Measurements from ENCODE around the gene P2RX6. TPM values are rescaled to one million over a fixed set of nuclear protein-coding genes. Genes with fewer than 3 reads are reported as not detected.
"Not testable (repeated sequence)": the region's sequence is repeated elsewhere in the genome, so short reads cannot be mapped to it uniquely, and the experiment has no call there.

The P2RX6 gene
- total RNA-seq, 2 experiments from 2014 or later, result 0.82 to 1.9 TPM

DNA sequence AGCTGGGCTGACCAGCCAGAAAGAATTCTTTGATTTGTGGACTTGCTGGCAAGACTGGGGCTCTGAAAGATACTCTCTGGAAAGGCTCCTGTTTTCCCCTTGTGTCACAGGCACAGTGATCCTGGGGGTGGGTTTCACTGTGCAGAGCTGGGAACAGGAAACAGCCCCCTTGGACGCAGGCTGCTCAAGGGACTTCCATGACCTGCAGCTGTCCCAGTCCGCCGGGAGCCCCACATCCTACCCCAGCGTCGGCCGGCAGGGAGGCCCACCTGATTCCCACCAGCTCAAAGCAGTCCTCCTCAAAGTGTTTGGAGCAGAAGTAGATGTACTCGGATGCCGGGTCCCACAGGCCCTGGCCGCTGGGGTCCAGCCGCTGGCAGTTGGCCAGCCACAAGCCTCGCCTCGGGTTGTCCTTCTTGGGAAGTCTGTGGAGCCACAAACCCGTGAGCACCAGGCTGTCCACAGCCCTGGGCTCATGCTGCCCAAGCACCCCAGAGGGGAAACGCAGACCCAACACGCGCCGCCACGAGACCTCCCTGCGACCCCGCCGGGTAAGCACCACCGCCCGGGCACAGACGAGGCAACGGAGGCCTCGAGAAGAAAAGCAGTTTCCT, 13.9 kb upstream of the P2RX6 start:
- Mint-ChIP-seq H3K9me3 (no peaks in the 10 kb centered on the region), H3K4me1 (peaks cover 18% of the 10 kb centered on the region), H3K4me3 (peak overlapping the region; percentile 96), H3K36me3 (peaks cover 4% of the 10 kb centered on the region), H3K27me3 (no peaks in the 10 kb centered on the region), H3K27ac (peak overlapping the region; percentile 99)
- DNase-seq (no peak), ATAC-seq (ENCODE audit: low read depth) (no peak)
- POLR2A ChIA-PET, result interaction anchor here (1.2 to 3.4 kb wide), 3 partner anchors 11 to 19 kb away, joined by 3 to 23 read pairs (median 16); partner anchors contain the start of gene LZTR1

DNA sequence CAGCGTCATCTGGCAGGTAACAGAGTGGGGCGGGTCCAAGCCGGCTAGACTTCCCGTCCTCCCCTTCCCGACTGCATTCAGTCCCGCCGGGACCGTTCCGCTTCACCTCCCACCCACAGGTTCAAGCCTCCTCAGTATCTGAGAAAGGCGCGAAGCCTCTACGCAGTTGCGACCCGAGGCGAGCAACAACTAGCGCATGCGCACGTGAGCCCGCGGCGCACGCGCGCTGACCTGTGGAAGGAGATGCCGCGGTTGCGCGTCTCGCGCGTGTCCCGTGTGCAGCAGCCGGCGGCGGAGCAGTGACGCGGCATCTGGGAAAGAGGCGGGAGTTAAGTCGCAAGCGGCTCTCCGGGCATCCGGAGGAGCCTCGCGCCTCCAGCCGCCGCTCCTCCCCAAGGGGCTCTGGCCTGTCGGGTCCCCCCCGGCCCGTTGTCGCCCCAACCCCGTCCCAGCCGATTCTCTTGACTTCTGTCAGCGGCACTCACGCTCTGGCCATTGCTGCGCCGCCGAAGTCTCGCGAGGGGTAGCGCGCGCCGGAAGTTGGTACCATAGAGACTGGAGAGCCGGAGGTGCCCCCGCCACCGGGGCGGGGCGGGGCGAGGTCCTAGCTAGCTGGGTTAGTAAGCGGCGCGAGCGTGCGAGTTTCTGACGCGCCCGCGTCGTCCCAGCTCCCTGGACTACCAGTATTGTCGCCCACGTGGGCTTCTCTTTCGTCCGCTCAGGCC, 13.2 kb upstream of the P2RX6 start, which contains the start of gene THAP7:
THAP7 (minus strand) TSS at position 518 of the 725 bp plus-strand sequence; CDS start at position 311, 207 bp downstream.
- POLR2A ChIA-PET, result interaction anchor here (0.9 to 2.7 kb wide), 6 partner anchors 11 to 31 kb away, joined by 3 to 18 read pairs (median 4); partner anchors contain the start of genes LZTR1, P2RX6 and SLC7A4
- H3K27me3 Mint-ChIP-seq, result no peaks in the 10 kb centered on the region
- H3K9me3 Mint-ChIP-seq, result no peaks in the 10 kb centered on the region
- H3K4me1 Mint-ChIP-seq, result peaks cover 18% of the 10 kb centered on the region
- ATAC-seq (ENCODE audit: low read depth), result peak; percentile 90
- H3K27ac Mint-ChIP-seq, result peak within 1 kb of the TSS; percentile 99
- peak; percentile 98 for DNase-seq
- peaks cover 4% of the 10 kb centered on the region for H3K36me3 Mint-ChIP-seq
- peak within 1 kb of the TSS; percentile 96 for H3K4me3 Mint-ChIP-seq

DNA sequence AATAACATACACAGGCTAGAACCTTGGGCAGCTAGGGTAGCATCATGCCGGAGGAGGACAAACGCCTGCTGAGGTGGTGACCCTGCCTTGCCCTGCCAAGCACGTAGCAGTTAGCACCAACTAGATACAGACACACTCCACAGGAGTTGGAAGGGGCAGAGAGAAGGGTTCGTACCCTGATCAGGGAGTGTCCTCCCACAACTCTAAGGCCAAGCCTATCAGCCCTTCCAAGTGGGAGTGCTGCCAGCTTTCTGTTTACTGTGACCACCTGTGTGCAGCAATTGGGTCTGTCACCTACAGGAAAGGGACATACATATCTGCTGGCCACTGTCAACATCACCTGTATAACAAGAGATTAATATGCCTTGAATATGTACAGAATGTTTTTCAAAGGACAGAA, 11.2 kb upstream of the P2RX6 start:
- Mint-ChIP-seq H3K27ac (no peak overlapping the region), H3K36me3 (peaks cover 4% of the 10 kb centered on the region), H3K4me3 (peak overlapping the region; percentile 96), H3K27me3 (no peaks in the 10 kb centered on the region), H3K9me3 (no peaks in the 10 kb centered on the region), H3K4me1 (peaks cover 17% of the 10 kb centered on the region)
- DNase-seq (no peak), ATAC-seq (ENCODE audit: low read depth) (no peak)
- POLR2A ChIA-PET, result interaction anchor here (0.6 to 2.7 kb wide), 4 partner anchors 9 to 22 kb away, joined by 3 to 18 read pairs (median 10); partner anchors contain the start of gene LZTR1

DNA sequence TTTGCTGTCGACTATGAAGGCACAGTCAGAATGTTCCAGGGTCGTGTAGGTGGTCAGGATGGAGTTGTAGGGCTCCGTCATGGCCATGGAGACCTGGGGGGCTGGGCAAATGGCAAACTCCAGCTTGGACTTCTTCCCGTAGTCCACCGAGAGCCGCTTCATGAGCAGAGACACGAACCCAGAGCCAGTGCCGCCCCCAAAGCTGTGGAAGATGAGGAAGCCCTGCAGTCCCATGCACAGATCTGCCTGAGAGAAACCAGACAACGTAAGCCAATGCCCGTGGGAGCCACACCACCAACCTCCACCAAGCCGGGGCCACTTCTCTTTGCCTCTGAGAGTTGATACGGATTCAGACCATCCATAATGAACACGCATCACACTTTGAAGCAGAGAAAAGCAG, 5.8 kb upstream of the P2RX6 start:
- H3K4me3 Mint-ChIP-seq; H3K9me3 Mint-ChIP-seq; H3K27ac Mint-ChIP-seq; H3K27me3 Mint-ChIP-seq; DNase-seq; ATAC-seq (ENCODE audit: low read depth); POLR2A ChIA-PET; H3K36me3 Mint-ChIP-seq; H3K4me1 Mint-ChIP-seq: not testable (repeated sequence)

DNA sequence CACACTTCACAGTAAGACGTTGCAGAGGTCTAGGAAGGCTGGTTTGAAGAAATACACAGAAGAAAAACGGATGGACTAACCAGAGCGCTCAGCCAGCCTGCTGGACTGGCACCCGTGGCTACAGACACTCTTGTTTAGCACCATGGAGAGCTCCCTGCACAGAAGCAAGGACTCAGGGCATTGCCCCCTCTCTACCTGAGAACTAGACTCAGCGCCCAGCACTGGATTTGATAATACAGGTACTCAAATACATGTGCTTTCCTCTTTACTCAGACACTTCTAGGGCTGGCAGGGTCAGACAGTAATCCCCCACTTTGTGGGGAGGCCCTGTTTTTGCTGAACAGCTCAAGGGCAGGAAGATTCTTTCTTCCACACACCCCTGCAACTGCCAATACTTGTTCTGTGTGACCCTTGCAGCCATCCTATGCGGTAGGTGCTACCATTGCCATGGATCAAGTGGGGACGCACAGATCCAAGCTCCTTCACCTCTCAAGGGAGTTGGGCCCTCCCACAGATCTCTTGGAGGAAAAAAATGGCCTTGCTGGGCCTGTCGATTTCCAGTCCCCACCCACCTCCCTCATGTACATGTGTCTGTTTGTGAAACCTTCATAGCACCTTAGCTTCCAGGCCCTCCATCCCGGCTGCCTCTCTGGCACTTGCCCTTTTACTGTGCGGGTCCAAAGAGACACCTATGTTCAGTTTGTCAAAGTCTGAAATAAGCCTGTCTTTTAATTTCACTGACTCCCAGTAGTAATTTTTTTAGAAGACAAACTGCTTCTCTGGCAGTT, 5.1 kb upstream of the P2RX6 start:
- DNase-seq (peak; percentile 44), ATAC-seq (ENCODE audit: low read depth) (no peak)
- Mint-ChIP-seq H3K27ac (no peak overlapping the region), H3K4me3 (no peak overlapping the region), H3K27me3 (no peaks in the 10 kb centered on the region), H3K9me3 (no peaks in the 10 kb centered on the region), H3K4me1 (peaks cover 8% of the 10 kb centered on the region), H3K36me3 (no peaks in the 10 kb centered on the region)
- POLR2A ChIA-PET, result no interaction called here

DNA sequence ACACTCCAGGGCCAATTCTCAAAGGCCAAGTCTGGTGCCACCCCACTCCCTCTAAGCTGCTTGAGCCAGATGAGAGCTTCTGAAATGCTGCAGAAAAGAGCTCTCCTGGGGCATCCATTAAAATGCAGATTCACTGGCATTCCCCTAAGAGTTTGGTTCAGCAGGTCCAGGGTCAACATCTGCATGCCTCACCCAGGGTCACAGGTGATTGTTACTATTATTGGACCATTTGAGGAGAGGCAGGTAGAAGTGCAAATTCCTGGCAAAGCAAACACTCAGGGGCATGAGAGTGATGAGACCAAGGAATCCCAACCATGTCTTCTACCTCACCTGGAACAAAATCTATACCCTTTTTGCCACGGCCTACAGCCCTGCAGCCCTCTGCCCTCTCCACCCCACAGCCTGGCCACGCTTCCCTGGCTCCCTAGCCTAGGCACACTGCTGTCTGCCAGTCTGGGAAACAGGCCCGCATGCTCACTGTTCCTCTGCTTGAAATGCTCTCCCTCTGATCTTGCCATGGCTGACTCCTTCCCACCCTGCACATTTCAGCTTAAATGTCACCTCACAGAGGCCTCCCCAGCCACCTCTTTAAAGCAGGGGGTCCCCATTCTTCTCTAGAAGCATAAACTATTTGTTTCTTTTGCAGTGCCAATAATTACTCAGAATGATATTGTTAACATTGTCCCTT, 4.4 kb upstream of the P2RX6 start:
- Mint-ChIP-seq H3K4me1 (peaks cover 11% of the 10 kb centered on the region), H3K9me3 (no peaks in the 10 kb centered on the region), H3K27me3 (peaks cover 3% of the 10 kb centered on the region), H3K27ac (no peak overlapping the region), H3K36me3 (no peaks in the 10 kb centered on the region), H3K4me3 (no peak overlapping the region)
- no peak for DNase-seq
- ATAC-seq (ENCODE audit: low read depth), result no peak
- POLR2A ChIA-PET, result no interaction called here

DNA sequence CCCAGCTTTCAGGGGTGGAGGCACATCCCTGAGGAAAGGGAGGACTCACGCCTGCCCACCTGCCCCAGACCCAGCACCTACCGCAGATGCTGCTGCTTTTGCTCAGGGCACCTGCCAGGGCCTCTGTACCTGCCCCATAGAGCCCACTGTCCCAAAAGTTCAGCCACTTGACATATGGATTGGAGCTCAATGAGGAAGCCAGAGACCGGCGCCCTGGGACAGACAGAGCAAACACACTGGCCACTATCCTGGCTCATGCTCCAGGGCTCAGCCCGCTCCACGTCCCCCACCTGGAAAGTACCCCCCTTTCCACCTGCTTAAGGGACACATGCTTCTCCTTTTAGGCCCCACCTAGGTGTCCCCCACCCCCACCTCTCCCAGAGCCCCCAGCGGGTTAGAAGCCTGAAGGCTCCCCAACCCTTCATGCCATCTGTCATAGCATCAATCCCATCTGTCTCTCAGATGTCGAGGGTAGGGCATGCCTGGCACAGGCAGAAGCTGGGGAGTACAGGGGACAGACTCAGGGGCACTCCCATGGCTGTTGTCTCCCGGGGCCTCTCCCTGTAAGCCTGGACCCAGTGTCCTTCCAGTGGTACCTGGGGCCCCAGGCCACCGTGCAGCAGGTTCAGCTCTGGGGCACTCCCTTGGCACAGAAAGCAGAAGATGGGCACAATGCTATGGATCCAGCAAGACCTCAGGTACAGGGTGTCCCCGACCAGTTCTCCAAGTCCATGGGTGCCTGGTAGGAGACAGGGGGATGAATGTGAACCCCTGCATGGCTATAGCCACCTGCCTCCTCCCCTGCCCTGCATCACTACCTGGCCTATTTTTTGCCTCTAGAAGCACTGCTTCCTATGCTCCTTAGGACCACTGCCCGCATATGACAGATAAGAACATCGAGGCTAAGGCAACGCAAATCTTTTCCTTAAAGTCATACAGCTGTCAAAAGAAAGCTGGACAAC, 2.2 kb upstream of the P2RX6 start:
- Mint-ChIP-seq H3K4me3 (no peak overlapping the region), H3K27me3 (peaks cover 3% of the 10 kb centered on the region), H3K27ac (no peak overlapping the region), H3K4me1 (peaks cover 11% of the 10 kb centered on the region), H3K9me3 (no peaks in the 10 kb centered on the region), H3K36me3 (no peaks in the 10 kb centered on the region)
- POLR2A ChIA-PET, result interaction anchor here (0.6 to 2.3 kb wide), 2 partner anchors 8 to 10 kb away, joined by 7 to 16 read pairs; partner anchors contain the start of gene THAP7
- ATAC-seq (ENCODE audit: low read depth) (no peak), DNase-seq (no peak)

DNA sequence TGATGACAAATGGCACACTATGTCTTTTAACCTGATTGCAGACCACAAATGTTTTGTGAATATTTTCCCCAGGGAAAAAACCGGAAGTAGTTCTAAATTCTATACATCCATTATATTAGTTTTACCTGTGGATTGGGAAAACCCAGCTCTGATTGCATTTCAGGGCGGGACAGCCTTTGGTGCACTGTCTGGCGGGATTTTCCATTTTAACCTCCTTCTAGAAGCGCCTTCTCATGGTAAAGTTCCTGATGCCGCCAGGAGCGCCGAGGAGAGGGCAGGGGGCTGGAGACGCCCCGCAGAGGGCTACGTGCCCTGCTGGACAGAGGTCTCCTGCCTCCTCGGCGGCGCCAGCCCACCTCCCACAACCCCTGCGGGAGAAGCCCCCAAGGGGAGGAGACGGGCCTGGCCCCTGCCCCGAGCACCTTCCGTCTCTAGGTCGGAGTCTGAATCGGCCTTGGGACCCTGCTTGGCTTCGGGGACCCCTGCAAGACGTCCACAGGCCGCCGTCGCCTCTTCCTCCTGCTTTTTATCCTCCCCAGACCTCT, 1.2 kb upstream of the P2RX6 start:
- peaks cover 3% of the 10 kb centered on the region for H3K27me3 Mint-ChIP-seq
- H3K4me3 Mint-ChIP-seq, result peak overlapping the region; percentile 83
- H3K4me1 Mint-ChIP-seq, result peaks cover 11% of the 10 kb centered on the region
- peak overlapping the region; percentile 66 for H3K27ac Mint-ChIP-seq
- no peak for DNase-seq
- no peaks in the 10 kb centered on the region for H3K36me3 Mint-ChIP-seq
- H3K9me3 Mint-ChIP-seq, result no peaks in the 10 kb centered on the region
- POLR2A ChIA-PET, result interaction anchor here (0.9 to 2.3 kb wide), 2 partner anchors 10 to 11 kb away, joined by 3 to 16 read pairs; partner anchors contain the start of gene THAP7
- no peak for ATAC-seq (ENCODE audit: low read depth)

DNA sequence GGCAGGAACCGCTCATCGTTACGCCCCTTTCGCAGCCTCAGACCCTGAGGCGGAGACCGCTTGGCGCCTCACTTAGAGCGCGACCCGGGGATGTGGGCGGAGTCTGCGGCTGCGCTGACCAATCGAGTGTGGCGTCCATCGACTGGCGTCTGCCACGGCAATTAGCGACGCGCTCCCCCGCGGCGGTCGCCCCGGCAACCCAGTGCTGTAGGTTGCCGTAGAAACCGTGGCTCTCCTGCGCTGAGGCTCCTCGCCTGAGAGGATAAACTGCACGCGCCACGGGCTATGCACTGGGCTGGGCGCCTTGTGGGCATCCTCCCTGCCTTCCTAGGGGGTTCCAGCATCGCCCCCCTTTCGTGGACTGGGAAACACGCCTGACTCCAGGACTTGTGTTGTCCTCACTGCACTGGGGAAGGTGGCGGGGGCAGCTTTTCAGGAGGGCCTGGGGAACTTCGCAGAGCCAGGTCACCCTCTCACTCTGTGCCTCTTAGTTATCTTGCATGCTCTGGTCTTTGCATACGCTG, 701 bp upstream of the P2RX6 start:
- peak; percentile 90 for ATAC-seq (ENCODE audit: low read depth)
- POLR2A ChIA-PET, result interaction anchor here (0.9 to 2.3 kb wide), 3 partner anchors 9 to 12 kb away, joined by 3 to 16 read pairs (median 3); partner anchors contain the start of gene THAP7
- Mint-ChIP-seq H3K27me3 (peaks cover 3% of the 10 kb centered on the region), H3K27ac (peak overlapping the region; percentile 66), H3K4me1 (peaks cover 11% of the 10 kb centered on the region), H3K9me3 (no peaks in the 10 kb centered on the region), H3K36me3 (no peaks in the 10 kb centered on the region), H3K4me3 (peak overlapping the region; percentile 83)
- DNase-seq, result peak; percentile 87

DNA sequence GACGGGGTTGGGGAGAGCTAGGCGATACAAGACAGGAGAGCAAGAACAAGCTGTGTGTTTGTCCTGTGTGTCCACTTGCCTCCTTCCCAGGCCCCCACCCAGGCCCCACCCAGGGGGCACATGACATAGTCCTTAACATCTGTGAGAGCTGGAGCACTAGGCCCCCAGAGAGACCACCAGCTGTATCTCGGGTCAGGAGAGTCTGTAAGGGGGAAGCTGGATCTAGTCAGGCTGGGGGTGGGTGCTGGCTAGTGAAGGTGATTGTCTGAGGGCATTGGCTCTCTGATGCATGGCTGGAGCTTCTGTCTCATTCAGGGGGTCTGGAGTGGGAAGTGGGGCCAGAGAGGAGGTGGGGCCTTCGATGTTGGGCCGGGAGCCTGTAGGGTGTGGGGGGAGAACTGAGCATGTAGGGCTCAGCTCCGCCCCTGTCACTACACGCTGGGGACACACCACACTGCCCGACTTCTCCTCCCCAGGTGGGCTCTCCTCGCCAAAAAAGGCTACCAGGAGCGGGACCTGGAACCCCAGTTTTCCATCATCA, 571 bp downstream of the P2RX6 start:
- Mint-ChIP-seq H3K4me1 (peaks cover 11% of the 10 kb centered on the region), H3K27ac (no peak overlapping the region)
- ATAC-seq (ENCODE audit: low read depth), result no peak

DNA sequence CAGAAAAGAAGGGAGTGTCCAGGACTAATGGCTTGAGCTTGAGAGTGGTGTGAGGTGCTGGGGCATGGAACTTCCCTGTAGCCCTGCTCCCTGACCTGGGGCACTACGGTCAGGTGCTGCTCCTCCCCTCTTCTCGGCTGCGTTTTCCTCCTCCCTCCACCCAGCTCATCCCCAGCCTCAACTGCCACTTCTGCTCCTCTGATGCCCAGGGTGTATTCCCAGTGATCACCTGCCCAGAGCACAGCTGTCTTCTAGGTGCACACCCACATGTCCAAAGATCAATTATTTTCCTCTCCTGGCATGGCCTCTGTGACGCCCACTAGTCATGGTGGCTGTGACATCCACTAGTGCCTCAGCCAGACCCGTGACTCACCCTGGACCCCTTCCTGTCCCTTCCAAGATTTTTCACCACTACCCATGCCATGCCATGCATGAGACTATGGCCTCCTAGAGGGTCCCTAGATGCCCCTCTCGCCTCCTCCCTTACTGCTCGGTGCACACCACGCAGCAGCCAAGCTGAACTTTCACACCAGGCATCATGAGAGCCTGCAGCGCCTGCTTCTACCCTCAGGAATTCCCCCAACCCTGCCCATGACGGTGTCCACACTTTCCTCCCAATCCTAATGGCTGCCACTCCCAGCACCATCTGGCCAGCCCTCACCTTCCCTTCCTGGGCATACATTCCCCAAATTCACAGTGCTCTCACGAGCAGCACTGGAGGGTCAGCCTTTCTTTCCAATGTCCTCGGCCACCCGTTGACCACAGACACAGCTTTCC, 1.9 kb downstream of the P2RX6 start:
- DNase-seq (no peak), ATAC-seq (ENCODE audit: low read depth) (no peak)
- Mint-ChIP-seq H3K27me3 (peaks cover 3% of the 10 kb centered on the region), H3K4me3 (no peak overlapping the region), H3K4me1 (peaks cover 13% of the 10 kb centered on the region), H3K36me3 (no peaks in the 10 kb centered on the region), H3K9me3 (no peaks in the 10 kb centered on the region), H3K27ac (no peak overlapping the region)
- POLR2A ChIA-PET, result no interaction called here

More for the DNA sequence above, 571 bp downstream of the P2RX6 start:
- no peaks in the 10 kb centered on the region for H3K9me3 Mint-ChIP-seq
- no peak for DNase-seq
- POLR2A ChIA-PET, result no interaction called here
- H3K27me3 Mint-ChIP-seq, result peaks cover 3% of the 10 kb centered on the region
- no peak overlapping the region for H3K4me3 Mint-ChIP-seq
- H3K36me3 Mint-ChIP-seq, result no peaks in the 10 kb centered on the region

Data from activated naive CD8-positive, alpha-beta T cell treated with anti-CD3 and anti-CD28 coated beads, Interleukin-2, amount 10 ng/mL, durations not matched to agents 7 days and 5 days (primary cell).